Urinary bladder (tissue), 4 donors: ENCODE results near the gene EGLN2. TPM values are rescaled to one million over a fixed set of nuclear protein-coding genes. Genes with fewer than 3 reads are reported as not detected.
"Not testable (repeated sequence)": the region's sequence is repeated elsewhere in the genome, so short reads cannot be mapped to it uniquely, and the experiment has no call there.

ENCODE experiments used
- DNase-seq: peaks from one replicate; pipeline ENCODE4 v3.0.0-alpha.2; 2015; ENCODE audit errors: extremely low spot score
- H3K27ac ChIP-seq: one replicate; pipeline ENCODE4 v1.5.1; 2013; ENCODE audit warnings: low read depth, mild to moderate bottlenecking, moderate library complexity
- H3K36me3 ChIP-seq: one replicate; pipeline ENCODE4 v1.6.1; 2013; ENCODE audit warnings: mild to moderate bottlenecking, moderate library complexity; ENCODE audit not compliant: insufficient read depth
- H3K4me1 ChIP-seq: one replicate; pipeline ENCODE4 v1.6.1; 2013; ENCODE audit warnings: mild to moderate bottlenecking, moderate library complexity; ENCODE audit not compliant: insufficient read depth
- H3K4me3 ChIP-seq: one replicate; pipeline ENCODE4 v1.5.1; 2013; ENCODE audit warnings: low read depth, low read length
- WGBS: extraction: QIAGEN DNeasy Blood & Tissue Kit; methylation state at CpG from one replicate; pipeline ENCODE4 v1.1.7; 2013; 5-methylcytosine and 5-hydroxymethylcytosine counted together
- polyA plus RNA-seq: library from polyadenylated mRNA; stranded (reverse); fragments of 200-250 nt; gene quantifications from one replicate; pipeline ENCODE4 v1.2.3, GENCODE V29; 2013
- total RNA-seq: library from RNA; depleted of rRNA; stranded (reverse); fragments of >200 nt; gene quantifications from one replicate; pipeline ENCODE4 v1.2.3, GENCODE V29; 2014
- donor health status: healthy with polysubstance abuse.
- donor health status: healthy.

Gene EGLN2
- total and polyA plus RNA-seq, 2 donors = 39.5 to 122 TPM

DNA sequence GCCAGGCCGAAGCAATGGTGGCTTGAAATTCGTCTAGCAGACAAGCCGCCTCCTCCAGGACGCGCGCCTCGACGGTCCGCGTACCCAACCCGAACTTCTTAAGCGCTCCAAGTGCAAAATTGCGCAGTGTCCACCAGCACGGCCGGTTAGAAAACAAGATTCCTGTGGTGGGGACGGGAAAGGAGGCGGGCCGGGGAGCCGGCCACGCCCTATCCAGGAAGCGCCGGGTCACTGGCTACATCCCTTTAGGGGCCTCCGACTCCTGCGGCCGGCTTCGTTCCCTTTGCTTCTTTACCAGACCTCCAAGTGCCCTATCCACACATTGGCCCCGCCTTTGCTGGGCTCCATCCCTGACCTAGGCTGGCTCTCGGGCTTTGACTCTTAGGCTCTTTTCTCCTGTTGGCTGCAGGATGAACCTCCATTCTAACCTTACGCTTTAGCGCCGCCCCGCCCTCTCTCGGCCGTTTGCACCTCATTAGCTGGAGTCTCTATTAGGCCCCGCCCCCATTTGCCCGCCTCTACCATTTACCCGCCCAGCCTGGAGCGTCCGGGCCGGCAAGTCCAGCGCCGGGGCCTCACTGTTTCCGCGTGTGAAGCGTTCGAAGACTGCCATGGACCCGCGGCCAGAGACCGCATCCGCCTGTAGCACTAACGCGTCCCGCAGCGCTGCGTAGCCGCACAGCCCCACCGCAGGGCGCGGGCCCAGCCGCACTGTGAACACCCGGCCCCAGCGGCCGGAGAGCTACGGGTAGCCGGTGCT is 11.8 kb downstream of the EGLN2 start:
- H3K27ac ChIP-seq = peak overlapping the region; percentile 46
- H3K4me3 ChIP-seq = peak overlapping the region; percentile 17
- not testable (repeated sequence) for DNase-seq, H3K36me3 ChIP-seq, H3K4me1 ChIP-seq
- 1% methylated on average over 58 of the region's 65 CpGs for WGBS

DNA sequence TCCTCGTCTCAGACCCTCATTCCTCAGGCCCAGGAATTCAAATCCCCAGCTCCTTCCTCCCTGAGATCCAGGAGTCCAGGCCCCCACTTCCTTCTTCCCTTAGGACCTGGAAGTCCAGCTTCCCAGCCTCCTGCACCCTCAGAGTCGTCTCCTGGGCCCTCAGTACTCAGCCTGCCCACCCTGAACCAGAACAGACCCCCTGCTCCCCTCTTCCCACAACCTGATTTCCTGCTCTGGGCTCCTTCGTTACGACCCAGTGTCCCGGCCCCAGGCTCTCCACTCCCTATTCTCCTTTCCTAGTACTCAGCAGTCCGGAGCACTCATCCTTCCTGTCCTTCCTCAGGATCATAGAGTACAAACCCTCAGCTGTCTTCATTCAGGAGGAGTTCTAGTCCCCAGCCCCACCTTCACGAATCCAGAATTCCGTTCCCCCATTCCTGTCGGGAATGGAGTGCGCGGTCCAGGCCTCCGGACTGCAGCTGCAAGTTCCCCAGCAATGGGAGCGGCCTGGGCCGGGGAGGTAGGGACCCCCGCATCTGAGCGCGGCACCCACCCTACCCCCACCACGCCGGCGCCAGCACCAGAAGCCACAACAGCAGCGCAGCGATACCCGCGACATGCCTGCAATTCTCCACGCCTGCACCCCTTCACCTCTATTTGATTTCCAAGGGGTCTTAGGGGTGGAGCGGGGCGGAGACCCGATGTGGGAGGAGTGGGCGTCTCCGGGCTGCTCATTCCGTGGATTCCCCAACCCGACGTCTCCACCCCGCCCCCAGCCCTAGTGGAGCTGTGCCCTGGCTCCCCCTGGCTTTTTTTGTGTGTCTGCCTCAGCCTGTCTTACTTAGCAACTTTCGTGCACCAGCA is 12.7 kb downstream of the EGLN2 start:
- Histone ChIP-seq H3K4me1 (no peaks in the 10 kb centered on the region), H3K4me3 (no peak overlapping the region), H3K36me3 (no peaks in the 10 kb centered on the region), H3K27ac (no peak overlapping the region)
- WGBS = 21% methylated on average over 35 of the region's 35 CpGs
- DNase-seq = no peak

DNA sequence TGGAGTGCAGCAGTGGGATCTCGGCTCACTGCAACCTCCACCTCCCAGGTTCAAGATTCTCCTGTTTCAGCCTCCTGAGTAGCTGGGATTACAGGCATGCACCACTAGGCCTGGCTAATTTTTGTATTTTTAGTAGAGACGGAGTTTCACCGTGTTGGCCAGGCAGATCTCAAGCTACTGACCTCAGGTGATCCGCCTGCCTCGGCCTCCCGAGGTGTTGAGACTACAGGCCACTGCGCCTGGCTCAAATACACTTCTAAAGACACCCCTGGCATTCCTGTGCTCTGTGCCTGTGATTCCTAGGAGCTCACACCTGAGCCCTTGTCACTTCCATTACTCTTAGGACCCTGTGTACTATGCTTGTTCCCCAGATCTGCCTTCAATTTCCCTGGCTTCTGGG is 13.6 kb downstream of the EGLN2 start:
- DNase-seq, H3K36me3 ChIP-seq, H3K4me1 ChIP-seq, H3K27ac ChIP-seq, H3K4me3 ChIP-seq: not testable (repeated sequence)
- WGBS = 83% methylated on average over 7 of the region's 7 CpGs

DNA sequence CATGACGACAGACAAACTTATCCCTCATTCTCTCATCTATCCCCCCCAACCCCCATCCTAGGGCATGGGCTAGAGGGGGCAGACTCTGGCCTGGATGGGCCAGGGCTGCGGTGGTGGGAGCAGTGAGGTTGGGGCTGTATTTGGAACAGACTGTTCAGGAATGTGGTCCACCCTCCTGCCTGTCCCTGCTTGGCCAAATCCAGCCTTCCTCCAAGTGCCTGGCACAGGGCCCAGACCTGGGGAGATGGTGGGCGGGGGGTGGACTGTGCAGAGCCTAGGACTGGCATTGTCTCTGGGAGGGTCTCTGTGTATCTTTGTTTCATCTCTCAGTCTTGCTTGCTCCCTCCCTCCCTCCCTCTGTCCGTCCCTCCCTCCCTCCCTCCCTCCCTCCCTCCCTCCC is 14.2 kb downstream of the EGLN2 start:
- no peak overlapping the region for H3K4me3 ChIP-seq
- no peaks in the 10 kb centered on the region for H3K36me3 ChIP-seq
- H3K4me1 ChIP-seq = no peaks in the 10 kb centered on the region
- H3K27ac ChIP-seq = no peak overlapping the region
- no peak for DNase-seq
- WGBS = 12% methylated on average over 4 of the region's 4 CpGs

- H3K4me3 ChIP-seq = no peak overlapping the region
- 54% methylated on average over 4 of the region's 4 CpGs for WGBS
- peaks cover 2% of the 10 kb centered on the region for H3K4me1 ChIP-seq
- H3K27ac ChIP-seq = no peak overlapping the region
- no peaks in the 10 kb centered on the region for H3K36me3 ChIP-seq
- no peak for DNase-seq
Observed at GRCh38 chr19:40815223-40815622, 16.2 kb downstream of the EGLN2 start.

- 24% methylated on average over 36 of the region's 36 CpGs for WGBS
- not testable (repeated sequence) for H3K36me3 ChIP-seq, H3K4me3 ChIP-seq, DNase-seq, H3K4me1 ChIP-seq, H3K27ac ChIP-seq
Observed at GRCh38 chr19:40818480-40819399, 19.7 kb downstream of the EGLN2 start.

DNA sequence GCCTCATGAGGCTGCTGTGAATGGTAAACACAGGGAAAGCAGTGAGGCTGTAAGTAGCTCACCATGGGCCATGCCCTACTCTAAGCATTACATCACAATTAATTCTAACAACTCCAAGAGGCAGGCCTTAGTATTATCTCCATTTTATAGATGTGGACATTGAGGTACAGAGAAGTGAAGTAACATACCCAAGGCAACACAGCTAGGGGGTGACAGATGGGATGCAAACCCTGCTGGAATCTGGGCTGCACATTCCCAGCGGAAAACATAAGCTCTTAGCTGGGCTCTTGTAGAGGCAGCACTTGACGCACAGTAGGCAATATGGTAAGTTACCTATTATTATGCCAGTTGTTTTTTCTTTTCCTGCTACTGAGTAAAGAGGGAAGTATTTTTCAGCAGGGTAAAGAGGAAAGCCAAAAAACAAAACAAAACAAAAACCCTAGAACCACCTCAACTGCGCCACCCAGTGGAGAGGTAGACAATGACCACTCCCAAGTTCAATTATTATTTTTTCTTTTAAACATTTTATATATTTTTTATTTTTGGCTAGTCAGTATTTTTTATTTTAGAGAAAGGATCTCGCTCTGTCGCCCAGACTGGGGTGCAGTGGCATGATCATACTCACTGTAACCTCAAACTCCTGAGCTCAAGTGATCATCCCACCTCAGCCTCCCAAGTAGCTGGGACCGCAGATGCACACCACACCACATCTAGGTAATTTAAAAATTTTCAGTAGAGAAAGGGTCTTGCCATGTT is 20.7 kb downstream of the EGLN2 start:
- H3K4me1 ChIP-seq, H3K36me3 ChIP-seq, H3K4me3 ChIP-seq, DNase-seq: not testable (repeated sequence)
- 51% methylated on average over 6 of the region's 6 CpGs for WGBS
- H3K27ac ChIP-seq = peak overlapping the region; percentile 50

DNA sequence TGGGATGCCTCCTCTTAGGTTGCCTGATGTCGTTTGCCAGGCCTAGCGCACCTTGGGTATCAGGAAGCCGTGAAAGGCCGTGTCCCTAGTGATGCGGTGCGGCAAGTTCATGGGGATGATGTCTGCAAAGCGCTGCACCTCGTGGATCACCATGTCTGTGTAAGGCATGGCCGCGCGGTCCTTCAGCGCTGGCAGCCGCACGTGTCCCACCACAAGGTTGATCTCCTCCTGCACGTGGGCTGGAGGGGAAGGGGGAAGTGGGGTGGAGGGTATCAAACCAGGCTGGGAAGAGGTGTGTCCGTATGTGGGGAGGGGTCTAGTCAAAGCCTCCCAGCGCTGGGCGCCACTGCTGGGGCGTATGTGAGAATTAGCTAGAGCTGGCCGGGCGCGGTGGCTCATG is 23.2 kb downstream of the EGLN2 start:
- Histone ChIP-seq H3K36me3 (no peaks in the 10 kb centered on the region), H3K4me3 (no peak overlapping the region), H3K4me1 (peaks cover 2% of the 10 kb centered on the region), H3K27ac (no peak overlapping the region)
- 86% methylated on average over 22 of the region's 22 CpGs for WGBS
- no peak for DNase-seq

DNA sequence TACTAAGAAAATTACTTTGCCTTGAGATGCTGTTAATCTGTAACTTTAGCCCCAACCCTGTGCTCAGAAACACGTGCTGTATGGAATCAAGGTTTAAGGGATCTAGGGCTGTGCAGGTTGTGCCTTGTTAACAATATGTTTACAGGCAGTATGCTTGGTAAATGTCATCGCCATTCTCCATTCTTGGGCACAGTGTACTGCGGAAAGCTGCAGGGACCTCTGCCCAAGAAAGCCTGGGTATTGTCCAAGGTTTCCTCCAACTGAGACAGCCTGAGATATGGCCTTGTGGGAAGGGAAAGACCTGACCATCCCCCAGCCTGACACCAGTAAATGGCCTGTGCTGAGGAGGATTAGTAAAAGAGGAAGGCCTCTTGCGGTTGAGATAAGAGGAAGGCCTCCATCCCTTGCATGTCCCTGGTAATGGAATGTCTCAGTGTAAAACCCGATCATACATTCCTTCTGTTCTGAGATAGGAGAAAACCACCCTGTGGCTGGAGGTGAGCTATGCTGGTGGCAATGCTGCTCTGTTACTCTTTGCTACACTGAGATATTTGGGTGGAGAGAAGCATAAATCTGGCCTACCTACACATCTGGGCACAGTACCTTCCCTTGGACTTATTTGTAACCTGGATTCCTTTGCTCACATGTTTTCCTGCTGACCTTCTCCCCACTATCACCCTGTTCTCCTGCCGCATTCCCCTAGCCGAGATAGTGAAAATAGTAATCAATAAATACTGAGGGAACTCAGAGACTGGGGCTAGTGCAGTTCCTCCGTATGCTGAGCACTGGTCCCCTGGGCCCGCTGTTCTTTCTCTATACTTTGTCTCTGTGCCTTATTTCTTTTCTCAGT is 23.9 kb downstream of the EGLN2 start:
- not testable (repeated sequence) for DNase-seq, H3K36me3 ChIP-seq, H3K4me1 ChIP-seq, H3K27ac ChIP-seq, H3K4me3 ChIP-seq
- 49% methylated on average over 9 of the region's 9 CpGs for WGBS

DNA sequence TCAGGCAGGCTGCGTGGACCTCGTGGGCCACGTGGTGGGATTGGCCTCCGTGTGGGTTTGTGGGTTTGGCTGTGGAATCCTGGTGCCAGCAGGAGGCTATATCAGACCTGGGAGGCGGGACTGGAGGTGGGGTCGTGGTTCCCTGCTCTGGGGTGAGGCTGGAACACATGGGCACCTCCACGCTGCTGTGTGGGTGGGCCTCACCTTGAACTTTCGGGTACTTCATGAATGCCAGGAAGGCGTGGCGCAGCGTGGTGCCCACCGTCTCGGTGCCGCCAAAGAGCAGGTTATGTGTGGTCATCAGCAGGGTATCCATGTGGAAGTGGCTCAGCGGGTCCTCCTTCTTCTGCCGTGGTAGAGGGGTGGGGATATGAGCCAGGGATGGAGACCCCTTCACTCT is 25.9 kb downstream of the EGLN2 start:
- H3K36me3 ChIP-seq, H3K4me1 ChIP-seq, H3K4me3 ChIP-seq, H3K27ac ChIP-seq, DNase-seq: not testable (repeated sequence)
- WGBS = 94% methylated on average over 16 of the region's 16 CpGs

GRCh38 chr19:40825460-40826095 is 26.6 kb downstream of the EGLN2 start:
- not testable (repeated sequence) for H3K4me3 ChIP-seq, H3K4me1 ChIP-seq, DNase-seq, H3K36me3 ChIP-seq, H3K27ac ChIP-seq
- WGBS = 84% methylated on average over 6 of the region's 6 CpGs

DNA sequence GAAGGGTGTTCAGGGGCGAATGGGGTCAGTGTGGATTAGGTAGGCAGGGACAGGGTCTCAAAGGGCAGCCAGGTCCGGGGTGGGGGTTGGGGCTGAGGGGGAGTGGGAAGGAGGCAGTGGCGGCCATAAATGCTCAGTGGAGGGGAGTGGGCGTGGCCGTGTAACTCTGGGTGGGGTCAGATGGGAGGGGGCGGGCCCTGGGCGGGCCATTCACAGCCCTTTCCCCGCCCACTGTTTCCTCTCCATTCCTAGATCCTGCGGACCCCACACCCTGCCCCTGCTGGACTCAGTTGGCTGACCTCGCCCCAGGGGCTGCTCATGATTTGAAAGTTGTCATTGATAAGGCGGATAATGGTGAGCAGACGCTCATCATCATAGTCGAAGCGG is 27.3 kb downstream of the EGLN2 start:
- not testable (repeated sequence) for H3K4me1 ChIP-seq, DNase-seq, H3K36me3 ChIP-seq, H3K4me3 ChIP-seq, H3K27ac ChIP-seq
- WGBS = 80% methylated on average over 9 of the region's 14 CpGs
